AG09309 (cell line): Measurements from ENCODE around the gene OAS1.

ENCODE experiments used
- DNase-seq: peaks from one replicate; pipeline ENCODE4 v3.0.0-alpha.2; 2010; ENCODE audit warnings: low read depth
- H3K4me3 ChIP-seq: 2 replicates; pipeline ENCODE4 v1.5.1; 2011; ENCODE audit warnings: mild to moderate bottlenecking, low read depth, low read length, moderate library complexity; ENCODE audit not compliant: control insufficient read depth
- TF ChIP-seq, protein P1 (sequence below): IDR thresholded peaks from 2 replicates; pipeline ENCODE4 v1.5.1; 2011; ENCODE audit warnings: mild to moderate bottlenecking, low read depth, low read length, inconsistent platforms; ENCODE audit not compliant: insufficient read depth, control insufficient read depth; ENCODE audit errors: missing control alignments

Gene OAS1

DNA sequence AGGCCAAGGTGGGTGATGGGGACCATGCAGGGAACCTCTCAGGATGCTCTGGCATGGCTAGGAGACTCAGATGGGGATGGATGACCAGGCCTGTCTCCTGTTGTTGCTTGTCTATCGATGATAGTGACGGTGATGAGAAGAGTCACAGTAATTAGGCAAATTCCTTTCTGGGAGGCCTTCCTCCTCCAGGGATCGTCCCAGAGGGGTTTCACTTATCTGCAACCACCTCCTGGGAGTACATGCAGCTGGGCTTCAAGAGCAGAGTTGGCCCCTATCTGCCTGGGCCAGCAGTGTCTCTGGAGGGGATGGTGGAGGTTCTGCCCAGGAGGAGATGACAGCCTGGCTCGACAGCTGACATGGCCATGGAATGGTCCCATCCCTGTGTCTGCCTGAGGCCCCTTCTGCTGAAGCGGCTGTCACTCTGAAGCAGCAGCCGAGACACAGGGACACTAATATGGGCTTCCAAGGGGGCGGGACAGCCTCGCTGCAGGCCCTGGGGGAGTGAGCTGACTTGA lies 27.5 kb upstream of the OAS1 start:
- no peak overlapping the region for H3K4me3 ChIP-seq
- DNase-seq: no peak
- TF ChIP-seq, protein P1, sequence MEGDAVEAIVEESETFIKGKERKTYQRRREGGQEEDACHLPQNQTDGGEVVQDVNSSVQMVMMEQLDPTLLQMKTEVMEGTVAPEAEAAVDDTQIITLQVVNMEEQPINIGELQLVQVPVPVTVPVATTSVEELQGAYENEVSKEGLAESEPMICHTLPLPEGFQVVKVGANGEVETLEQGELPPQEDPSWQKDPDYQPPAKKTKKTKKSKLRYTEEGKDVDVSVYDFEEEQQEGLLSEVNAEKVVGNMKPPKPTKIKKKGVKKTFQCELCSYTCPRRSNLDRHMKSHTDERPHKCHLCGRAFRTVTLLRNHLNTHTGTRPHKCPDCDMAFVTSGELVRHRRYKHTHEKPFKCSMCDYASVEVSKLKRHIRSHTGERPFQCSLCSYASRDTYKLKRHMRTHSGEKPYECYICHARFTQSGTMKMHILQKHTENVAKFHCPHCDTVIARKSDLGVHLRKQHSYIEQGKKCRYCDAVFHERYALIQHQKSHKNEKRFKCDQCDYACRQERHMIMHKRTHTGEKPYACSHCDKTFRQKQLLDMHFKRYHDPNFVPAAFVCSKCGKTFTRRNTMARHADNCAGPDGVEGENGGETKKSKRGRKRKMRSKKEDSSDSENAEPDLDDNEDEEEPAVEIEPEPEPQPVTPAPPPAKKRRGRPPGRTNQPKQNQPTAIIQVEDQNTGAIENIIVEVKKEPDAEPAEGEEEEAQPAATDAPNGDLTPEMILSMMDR: no peak

DNA sequence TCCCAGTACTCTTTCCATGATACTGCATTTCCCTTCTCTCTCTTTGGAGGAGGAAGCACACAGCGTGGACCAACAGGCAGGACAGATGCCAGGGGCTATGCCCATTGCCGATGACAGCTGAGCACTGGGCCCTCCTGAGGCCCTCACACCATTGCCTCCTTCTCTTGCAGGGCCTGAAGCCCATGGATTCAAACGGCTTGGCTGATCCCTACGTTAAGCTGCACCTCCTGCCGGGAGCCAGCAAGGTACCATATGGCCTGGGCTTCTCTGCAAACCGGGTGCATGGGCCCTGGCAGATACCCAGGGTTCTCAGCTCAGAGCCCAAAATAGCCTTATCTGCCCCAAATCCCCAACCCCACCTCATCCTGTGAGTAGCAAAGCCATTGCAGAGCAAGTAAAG lies 25.2 kb upstream of the OAS1 start:
- TF ChIP-seq, protein P1: no peak
- DNase-seq: no peak
- no peak overlapping the region for H3K4me3 ChIP-seq

GRCh38 chr12:112885236-112885635 lies 21.5 kb upstream of the OAS1 start:
- no peak for DNase-seq
- H3K4me3 ChIP-seq: no peak overlapping the region
- TF ChIP-seq, protein P1: no peak

DNA sequence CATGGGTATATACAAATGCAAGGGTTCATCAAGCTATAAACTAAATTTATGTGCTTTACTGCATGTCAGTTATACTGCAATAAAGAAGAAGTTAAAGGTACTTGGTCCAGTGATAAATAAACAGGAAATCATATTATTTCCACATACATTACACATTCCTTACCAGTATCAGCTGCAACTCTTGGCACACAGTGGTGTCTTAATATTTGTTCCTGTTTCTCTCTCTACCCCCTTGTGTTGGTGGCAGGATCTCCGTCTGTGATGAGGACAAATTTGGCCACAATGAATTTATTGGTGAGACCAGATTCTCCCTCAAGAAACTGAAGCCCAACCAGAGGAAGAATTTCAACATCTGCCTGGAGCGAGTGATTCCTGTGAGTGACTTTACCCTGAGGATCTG lies 19.2 kb upstream of the OAS1 start:
- H3K4me3 ChIP-seq: no peak overlapping the region
- TF ChIP-seq, protein P1: no peak
- DNase-seq: no peak

DNA sequence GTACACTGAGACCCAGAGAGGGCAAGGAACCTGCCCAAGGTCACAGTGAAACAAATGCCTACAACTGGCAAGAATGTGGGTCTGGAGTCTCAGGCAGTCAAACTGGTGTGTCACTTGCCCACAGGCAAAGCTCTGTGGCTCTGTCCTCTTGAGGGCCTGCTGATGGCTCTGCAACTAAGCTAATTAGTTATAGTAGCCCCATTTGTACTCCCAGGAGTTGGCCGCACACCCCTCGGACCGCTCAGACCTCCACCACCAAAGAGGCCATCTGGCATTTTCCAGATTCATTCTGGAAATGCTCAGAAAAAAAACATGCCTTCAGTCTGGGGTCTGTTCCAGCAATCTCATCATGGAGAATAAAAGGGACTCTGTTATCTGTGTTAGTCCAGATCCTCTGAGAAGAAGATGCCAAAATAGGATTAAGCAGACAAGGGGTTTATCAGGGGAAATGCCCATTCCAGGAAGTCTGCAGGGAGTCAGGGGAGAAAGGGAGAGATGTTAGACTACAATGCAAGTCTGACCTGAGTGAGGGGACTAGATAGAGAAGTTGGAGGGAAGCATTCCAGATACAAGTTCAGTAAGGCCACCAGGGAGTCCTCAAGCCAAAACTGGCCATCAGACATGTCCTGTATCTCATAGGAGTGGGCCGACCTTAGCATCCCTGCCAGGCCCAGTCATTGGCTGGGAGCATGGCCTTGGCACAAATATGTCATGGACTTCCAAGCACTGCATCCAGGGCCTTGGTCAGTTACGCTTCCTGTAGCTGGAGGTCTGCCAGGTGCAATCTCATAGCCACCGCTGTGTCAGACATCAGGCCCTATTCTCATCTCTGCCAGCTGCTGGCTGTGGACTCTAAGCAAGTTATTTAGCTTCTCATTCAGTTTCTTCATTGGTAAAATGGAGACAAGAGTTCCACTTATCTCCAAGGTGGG lies 15.4 kb upstream of the OAS1 start:
- DNase-seq: no peak
- TF ChIP-seq, protein P1: no peak
- no peak overlapping the region for H3K4me3 ChIP-seq

GRCh38 chr12:112892856-112893255 lies 13.9 kb upstream of the OAS1 start:
- TF ChIP-seq, protein P1: no peak
- no peak for DNase-seq
- no peak overlapping the region for H3K4me3 ChIP-seq
